BE2C (cell line): ENCODE measurements around the gene TPX2.

Experiments used
- DNase-seq: peaks from one replicate; pipeline ENCODE4 v3.0.0-alpha.2; 2020
- H3K27me3 ChIP-seq: fragments of 250-450 bp; sonication (Bioruptor Pico); 2 replicates; pipeline ENCODE4 v1.5.1; 2020; ENCODE audit warnings: mild to moderate bottlenecking
- H3K36me3 ChIP-seq: fragments of 250-450 bp; sonication (Bioruptor Pico); 2 replicates; pipeline ENCODE4 v1.5.1; 2020; ENCODE audit warnings: mild to moderate bottlenecking
- H3K4me1 ChIP-seq: fragments of 250-450 bp; sonication (Bioruptor Pico); 2 replicates; pipeline ENCODE4 v1.5.1; 2020
- H3K4me3 ChIP-seq: 2 replicates; pipeline ENCODE4 v1.5.1; 2011; ENCODE audit warnings: low read depth, low read length
- H3K9me3 ChIP-seq: fragments of 250-450 bp; sonication (Bioruptor Pico); 2 replicates; pipeline ENCODE4 v1.5.1; 2020
- TF ChIP-seq, protein P1 (sequence below): IDR thresholded peaks from 2 replicates; pipeline ENCODE4 v1.5.1; 2012; ENCODE audit warnings: mild to moderate bottlenecking, low read depth, low read length

The TPX2 gene

DNA sequence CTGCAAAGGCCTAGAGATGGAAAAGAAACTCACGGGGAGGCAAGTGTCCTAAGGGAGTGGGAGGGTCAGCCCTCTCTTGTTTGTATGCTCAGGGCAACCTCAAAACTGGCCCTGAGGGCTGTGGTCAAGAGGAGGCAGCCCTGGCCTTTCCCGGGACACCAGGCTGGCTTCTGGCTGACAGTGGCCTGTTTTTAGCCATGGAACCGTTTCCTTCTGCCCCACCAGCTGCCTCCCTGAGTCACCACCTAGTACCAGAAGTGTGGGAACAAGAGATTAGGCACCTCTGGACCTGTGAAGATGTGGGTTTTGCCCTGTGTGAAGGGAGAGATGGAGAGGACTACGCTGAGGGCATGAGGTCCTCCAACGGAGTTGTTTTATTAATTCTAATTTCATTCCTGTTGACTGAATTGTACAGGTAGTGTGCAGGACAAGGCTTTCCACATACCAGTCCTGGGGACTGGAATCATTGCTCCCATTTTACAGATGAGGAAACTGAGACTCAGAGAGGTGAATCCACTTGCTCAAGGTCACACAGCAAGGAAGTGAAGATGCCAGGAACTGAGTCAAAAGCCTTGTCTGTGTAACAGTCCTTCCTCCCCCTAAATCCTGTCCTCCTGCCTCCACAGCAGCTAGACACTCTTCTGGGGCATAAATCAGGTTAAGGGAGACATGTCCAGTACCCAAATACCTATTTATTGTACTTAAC, 100.8 kb downstream of the TPX2 start:
- no peak for DNase-seq
- H3K4me1 ChIP-seq = peaks cover 28% of the 10 kb centered on the region
- H3K9me3 ChIP-seq = no peaks in the 10 kb centered on the region
- TF ChIP-seq, protein P1, sequence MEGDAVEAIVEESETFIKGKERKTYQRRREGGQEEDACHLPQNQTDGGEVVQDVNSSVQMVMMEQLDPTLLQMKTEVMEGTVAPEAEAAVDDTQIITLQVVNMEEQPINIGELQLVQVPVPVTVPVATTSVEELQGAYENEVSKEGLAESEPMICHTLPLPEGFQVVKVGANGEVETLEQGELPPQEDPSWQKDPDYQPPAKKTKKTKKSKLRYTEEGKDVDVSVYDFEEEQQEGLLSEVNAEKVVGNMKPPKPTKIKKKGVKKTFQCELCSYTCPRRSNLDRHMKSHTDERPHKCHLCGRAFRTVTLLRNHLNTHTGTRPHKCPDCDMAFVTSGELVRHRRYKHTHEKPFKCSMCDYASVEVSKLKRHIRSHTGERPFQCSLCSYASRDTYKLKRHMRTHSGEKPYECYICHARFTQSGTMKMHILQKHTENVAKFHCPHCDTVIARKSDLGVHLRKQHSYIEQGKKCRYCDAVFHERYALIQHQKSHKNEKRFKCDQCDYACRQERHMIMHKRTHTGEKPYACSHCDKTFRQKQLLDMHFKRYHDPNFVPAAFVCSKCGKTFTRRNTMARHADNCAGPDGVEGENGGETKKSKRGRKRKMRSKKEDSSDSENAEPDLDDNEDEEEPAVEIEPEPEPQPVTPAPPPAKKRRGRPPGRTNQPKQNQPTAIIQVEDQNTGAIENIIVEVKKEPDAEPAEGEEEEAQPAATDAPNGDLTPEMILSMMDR = no peak
- no peaks in the 10 kb centered on the region for H3K36me3 ChIP-seq
- no peaks in the 10 kb centered on the region for H3K27me3 ChIP-seq
- H3K4me3 ChIP-seq = no peak overlapping the region

DNA sequence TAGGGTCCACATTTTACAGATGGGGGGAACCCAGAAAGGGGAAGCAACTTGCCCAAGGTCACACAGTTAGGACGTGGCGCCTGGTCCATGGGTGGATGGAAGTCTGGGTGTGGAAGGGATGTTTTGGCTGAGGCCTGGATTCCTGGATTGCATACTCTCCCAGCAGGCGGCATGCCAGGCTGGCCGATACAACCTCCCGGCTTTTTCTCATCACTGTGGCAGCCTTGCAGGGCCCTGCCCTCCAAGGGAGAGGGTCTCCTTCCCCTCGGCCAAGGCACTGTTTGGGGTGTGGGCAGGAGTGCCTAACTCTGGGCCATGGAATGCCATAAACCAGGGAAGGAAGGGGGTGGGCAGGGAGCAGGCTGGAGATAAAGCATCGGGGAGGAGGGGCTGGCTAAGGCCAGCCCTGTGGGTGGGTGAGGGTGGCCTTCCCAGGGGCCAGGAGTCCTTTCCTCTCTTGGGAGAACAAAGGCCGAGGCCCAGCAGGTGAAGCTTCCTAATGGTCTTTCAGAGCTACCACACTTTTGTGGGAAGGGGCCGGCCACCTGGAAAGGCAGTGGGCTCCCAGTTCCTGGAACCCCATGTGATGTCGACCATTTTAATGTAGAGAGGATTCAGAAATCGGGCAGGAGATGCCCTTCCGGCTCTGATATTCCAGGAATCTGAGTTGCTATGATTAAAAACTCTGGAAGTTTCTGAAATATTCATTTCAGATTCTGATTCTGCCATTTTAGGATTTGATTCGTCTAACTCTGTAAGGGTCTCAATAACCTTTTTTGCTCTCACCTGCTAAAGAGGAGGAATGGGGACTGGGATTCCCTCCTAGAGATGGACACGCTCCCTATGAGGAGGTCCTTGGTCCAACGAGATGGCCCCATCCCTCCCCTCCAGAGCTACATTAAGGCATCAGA, 102.1 kb downstream of the TPX2 start:
- Histone ChIP-seq H3K4me1 (peaks cover 24% of the 10 kb centered on the region), H3K9me3 (no peaks in the 10 kb centered on the region), H3K27me3 (no peaks in the 10 kb centered on the region), H3K36me3 (no peaks in the 10 kb centered on the region), H3K4me3 (no peak overlapping the region)
- DNase-seq = no peak
- TF ChIP-seq, protein P1 = no peak

- TF ChIP-seq, protein P1 = no peak
- DNase-seq = no peak
- no peaks in the 10 kb centered on the region for H3K36me3 ChIP-seq
- peaks cover 19% of the 10 kb centered on the region for H3K4me1 ChIP-seq
- no peak overlapping the region for H3K4me3 ChIP-seq
- H3K27me3 ChIP-seq = no peaks in the 10 kb centered on the region
- no peaks in the 10 kb centered on the region for H3K9me3 ChIP-seq
Measured at GRCh38 chr20:31841928-31842327, 102.8 kb downstream of the TPX2 start.

- DNase-seq = peak; percentile 59
- Histone ChIP-seq H3K36me3 (no peaks in the 10 kb centered on the region), H3K9me3 (no peaks in the 10 kb centered on the region), H3K4me3 (no peak overlapping the region), H3K27me3 (no peaks in the 10 kb centered on the region), H3K4me1 (peaks cover 12% of the 10 kb centered on the region)
- TF ChIP-seq, protein P1 = no peak
Measured at GRCh38 chr20:31842471-31843157, 103.5 kb downstream of the TPX2 start.

DNA sequence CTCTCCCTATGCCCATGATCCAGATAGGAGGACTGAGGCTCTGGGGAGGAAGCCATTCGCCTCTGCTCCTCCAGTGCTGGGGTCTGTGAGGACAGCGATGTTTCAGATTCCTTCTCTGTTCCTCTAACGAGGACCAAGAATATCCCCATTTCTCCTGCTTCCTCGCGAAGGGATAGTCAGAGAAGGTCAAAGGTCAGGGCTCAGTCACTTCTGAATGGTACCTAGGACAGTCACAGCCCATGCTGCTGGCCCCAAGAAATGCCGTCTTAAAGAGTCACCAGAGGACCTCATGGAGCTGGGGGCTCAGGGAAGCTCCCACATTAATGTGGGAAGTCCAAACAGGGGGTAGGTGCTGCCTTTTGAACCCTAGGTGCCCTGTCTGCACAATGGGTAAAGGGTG, 104.2 kb downstream of the TPX2 start:
- Histone ChIP-seq H3K36me3 (no peaks in the 10 kb centered on the region), H3K27me3 (no peaks in the 10 kb centered on the region), H3K9me3 (no peaks in the 10 kb centered on the region), H3K4me1 (peaks cover 9% of the 10 kb centered on the region), H3K4me3 (no peak overlapping the region)
- TF ChIP-seq, protein P1 = no peak
- DNase-seq = no peak
